ENCODE data around the gene ACER3.

- TF ChIP-seq CTCF (IDR thresholded peaks at IDR 0.05; ENCODE audit: poor library complexity), result no peak
- TF ChIP-seq EZH2 (IDR thresholded peaks at IDR 0.05; ENCODE audit: borderline replicate concordance), result no peak
- TF ChIP-seq EZH2phosphoT487 (IDR thresholded peaks at IDR 0.05; ENCODE audit: low read depth, severe bottlenecking, unreplicated experiment), result no peak
These were observed 159.4 kb downstream of the ACER3 start for GRCh38 chr11:77019976-77020595.

All from hepatocyte (in vitro differentiated cells).